GM19438 (cell line): ENCODE data around the gene JUND.

ENCODE experiments used
- ATAC-seq: cut with Tn5 transposase; IDR thresholded peaks from one replicate; pipeline ENCODE4 v1.9.1; 2021; ENCODE audit warnings: low read depth; ENCODE audit not compliant: unreplicated experiment

JUND gene

DNA sequence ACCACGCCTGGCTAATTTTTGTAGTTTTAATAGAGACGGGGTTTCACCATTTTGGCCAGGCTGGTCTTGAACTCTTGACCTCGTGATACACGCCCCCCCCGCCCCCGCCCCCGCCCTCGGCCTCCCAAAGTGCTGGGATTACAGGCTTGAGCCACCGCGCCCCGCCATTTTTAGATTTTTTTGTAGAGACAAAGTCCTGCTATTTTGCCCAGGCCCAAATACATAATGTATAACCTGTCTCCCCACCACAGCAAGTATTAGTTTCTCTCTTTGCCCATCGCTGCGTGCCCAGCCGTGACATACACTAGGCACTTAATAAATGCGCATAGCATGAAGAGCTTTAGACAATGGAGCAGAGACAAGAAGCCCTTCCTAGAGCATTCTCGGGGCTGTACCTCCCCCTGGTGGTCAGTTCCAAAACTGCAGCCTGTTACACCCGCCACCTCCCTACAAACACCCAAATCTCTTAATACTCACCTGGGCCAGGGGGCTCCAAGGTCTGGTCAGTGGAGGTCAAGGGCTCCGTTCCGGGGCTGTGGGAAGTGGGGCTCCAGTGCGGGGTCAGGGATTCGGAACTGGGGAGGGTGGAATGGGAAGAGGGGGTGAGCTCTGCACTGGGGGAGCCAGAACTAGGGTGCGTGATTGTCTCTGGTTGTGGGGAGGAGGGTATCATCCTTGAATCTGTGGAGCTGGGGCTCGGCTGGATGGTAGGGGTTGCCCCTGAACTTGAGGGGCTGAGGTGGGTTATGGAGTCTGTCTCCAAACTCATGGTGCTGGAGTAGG, 29.6 kb downstream of the JUND start:
- ATAC-seq: no peak

DNA sequence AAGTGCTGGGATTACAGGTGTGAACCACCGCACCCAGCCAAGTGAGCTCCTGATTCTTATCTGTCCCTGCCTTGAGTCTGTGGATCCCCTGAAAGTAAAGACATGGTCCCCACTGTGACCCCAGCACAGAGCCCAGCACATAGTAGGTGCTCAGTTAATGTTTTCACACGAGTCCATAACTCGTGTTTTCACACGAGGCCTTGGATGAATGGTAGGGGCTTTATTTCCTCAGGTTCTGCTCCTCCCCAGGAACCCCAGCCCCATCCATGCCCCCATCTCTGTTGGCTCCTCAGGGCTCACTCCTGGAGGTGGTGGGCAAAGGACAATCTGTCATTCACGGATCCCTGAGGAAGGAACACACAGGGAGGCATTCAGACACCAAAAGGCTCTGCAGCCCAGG, 31.6 kb downstream of the JUND start:
- ATAC-seq: no peak

DNA sequence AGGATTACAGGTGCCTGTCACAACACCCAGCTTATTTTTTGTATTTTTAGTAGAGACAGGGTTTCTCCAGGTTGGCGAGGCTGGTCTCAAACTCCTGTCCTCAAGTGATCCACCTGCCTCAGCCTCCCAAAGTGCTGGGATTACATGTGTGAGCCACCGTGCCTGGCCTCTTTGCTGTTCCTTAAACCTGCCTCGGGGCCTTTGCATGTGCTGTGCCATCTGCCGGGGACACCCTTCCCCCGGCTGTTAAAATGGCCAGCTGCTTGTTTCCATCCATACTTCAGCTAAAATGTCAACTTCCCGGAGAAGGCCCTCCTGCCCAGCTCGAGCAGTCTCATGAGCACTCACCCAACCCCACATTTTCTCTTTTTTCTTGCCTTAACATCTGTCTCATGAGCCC, 36.1 kb downstream of the JUND start:
- ATAC-seq: no peak

DNA sequence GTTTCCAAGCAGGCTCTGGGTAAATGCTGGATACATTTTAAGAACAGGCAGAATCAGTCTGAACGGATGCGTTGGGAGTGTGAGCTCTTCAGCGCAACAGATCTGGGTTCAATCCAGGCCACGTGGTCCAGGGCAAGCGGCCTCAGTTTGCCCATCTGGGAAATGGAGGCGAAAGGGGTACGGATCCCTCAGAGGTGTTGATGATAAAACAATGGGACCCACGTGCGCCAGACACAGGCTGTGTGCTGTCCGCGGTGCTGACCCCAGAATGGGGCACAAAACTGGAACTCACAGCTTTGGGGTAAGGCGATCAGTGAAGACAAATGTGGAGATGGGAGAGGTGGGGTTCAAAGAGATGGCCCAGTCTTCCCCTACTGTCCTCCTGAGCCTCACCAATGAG, 42.1 kb downstream of the JUND start:
- no peak for ATAC-seq

DNA sequence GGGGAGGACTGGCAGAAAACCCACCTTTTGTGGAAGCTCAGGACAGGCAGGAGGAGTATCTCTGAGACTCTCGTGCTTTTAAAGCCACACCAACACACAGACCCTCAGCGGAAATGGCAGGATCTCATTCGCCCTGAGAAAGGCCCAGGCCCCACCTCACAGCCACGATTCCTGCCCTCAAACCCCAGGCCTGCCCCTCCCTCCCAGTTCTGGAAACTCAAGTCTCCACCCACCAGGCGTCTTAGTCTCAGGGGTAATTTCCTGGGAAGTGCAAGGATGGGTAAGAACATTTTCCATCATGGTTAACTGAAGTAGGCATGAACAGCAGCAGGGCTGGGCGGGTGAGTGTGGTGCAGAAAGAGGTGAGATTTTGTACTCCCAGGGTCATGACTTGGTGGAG, 47.2 kb downstream of the JUND start:
- ATAC-seq: no peak

DNA sequence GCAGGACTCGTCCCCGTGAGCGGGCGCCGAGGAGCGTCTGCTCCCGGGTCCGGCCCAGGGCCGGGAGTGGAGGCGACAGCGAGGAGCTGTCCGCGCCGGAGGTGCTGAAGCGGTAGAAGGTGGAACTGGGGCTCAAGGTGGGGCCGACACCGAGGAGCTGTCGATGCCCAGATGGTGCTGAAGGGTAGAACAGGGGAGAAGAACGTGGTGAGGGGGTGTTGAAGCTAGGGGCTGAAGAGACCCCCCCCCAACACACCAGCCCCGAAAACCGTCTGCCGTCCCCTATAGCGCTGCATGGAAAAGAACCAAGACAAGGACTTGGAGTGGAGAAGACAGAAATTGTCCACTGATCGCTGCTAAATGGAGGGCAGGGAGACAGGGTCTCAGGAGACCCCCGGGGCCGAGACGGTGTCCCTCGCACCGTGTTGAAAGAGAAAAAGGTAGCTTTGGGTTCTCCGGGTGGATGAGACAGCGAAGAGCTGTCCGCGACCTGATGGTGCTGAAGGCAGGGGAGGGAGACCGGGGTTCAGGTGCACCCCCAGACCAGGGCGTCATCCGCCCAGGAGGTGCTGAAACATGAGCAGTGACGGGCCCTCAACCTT, 48.1 kb downstream of the JUND start:
- ATAC-seq: no peak

DNA sequence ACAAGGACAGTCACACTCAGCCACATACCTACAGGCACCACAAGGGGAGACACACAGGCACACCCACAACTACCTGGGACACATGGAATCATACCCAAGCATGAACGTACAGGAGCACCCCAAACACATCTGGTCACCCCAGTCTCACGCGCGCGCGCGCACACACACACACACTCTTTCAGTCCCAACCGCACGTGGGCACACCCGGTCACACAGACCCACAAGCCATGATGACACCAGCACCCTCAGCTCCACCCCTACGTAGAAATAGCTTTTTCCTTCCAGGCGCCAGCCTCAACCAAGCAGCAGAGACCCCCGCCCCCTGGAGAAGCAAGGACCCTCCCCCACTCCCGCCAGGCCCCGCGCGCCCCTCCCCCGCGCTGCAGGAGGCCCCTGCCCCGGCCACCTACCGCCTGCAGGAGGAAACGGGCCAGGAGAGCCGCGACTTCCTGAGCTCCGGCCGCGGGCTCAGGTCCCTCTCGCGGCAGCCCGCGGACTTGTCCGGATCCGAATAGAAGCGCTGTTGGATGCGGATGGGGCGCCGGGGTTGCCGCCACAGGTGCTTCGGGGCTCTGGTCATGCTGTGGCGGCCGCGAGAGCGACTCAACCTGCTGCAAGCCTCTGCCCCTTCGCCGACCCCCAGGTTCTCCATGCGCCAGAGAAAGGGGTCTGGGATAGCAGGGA, 48.7 kb downstream of the JUND start:
- no peak for ATAC-seq

DNA sequence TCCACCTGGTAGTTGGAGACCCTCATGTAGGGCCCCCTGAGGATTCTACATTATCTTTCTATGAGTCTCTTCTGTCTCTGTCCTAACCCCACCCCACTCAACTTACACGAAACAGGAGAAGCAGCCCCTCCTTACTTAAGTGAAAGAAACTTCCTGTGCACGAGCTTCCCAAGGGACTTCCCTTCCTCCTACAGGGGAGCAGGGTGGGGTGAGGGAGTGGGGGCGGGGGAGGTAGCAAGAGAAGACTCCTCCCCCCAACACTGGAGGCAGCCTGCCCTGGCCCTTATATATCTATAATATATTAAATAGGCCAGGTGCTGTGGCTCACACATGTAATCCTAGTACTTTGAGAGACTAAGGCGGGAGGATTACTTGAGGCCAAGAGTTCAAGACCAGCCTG, 49.6 kb downstream of the JUND start:
- no peak for ATAC-seq

DNA sequence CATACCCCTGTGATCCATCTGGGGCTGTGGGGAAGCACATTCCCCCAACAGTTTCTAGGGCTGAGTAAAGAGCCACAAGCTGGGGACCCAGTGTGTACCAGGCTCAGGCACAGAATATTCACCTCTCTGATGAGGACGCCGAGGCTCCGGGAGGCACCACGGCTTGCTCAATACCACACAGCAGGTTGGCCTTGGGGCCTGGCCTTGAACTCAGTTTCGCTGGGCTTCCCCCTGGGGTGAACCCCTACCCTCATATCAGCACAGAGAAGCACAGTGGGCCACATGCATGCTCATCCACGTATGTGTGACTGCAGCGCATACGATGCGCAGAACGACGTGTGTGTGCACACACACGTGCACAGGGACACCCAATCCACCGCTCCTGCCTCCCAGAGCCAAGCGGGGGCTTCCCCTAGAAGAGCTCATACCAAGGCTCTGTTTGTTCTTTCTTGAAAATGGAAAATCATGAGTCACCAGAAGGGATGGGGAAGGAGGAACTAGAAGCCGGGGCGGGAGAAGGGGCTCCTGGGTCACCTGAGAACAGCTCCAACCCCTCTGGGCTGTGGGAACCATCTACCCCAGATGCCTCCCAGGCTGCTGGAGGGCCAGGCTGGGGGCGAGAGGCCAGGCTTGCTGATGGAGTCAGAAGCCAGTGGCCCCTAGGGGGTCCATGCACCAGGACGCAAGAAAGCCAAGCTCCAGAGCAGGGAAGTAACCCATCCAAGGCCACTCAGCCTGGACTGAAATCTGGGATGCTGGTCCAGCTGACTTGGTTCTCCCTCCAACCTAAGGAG, 50.3 kb downstream of the JUND start:
- ATAC-seq: no peak

DNA sequence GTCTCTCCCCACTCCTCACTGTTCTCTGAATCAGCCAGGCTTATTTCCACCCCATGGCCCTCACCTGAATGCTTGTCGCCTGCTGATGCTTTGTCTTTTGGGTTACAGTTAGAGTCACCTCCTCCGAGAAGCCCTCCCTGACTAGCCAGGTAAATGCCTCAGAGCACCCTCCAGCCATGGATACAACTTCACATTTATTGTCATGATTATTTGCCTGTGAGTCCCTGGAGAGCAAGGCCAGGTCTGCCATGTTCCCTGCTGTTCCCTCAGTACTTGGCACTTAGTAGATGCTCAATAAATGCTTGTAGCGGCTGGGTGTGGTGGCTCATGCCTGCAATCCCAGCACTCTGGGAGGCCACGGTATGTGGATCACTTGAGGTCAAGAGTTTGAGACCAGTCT, 51.5 kb downstream of the JUND start:
- no peak for ATAC-seq
